HepG2 (cell line): ENCODE results near the gene TAF8. TPM values are rescaled to one million over a fixed set of nuclear protein-coding genes. Genes with fewer than 3 reads are reported as not detected.

ENCODE experiments used
- NFKB2 ChIP-seq: sonication (generic); formaldehyde crosslinking; IDR thresholded peaks from 2 replicates; pipeline ENCODE4 v1.4.0; 2020; ENCODE audit warnings: missing genetic modification reagents, borderline replicate concordance
- NR0B2 ChIP-seq: sonication (generic); formaldehyde crosslinking; IDR thresholded peaks from 2 replicates; pipeline ENCODE4 v1.4.0; 2020; ENCODE audit warnings: mild to moderate bottlenecking, missing genetic modification reagents
- SAP130 ChIP-seq: IDR thresholded peaks from 2 replicates; pipeline ENCODE4 v1.6.1; 2016; ENCODE audit warnings: low read depth
- TBL1XR1 ChIP-seq: fragments of 150-350 bp; IDR thresholded peaks from 2 replicates; pipeline ENCODE4 v1.6.1; 2014; ENCODE audit warnings: borderline replicate concordance, low read length; ENCODE audit not compliant: partially characterized antibody
- TFAP4 ChIP-seq: sonication (generic); IDR thresholded peaks from 2 replicates; pipeline ENCODE4 v1.6.1; 2016; ENCODE audit warnings: low read depth, borderline replicate concordance
- TRIM24 ChIP-seq: sonication (generic); formaldehyde crosslinking; IDR thresholded peaks from 2 replicates; pipeline ENCODE4 v1.8.0; 2022; ENCODE audit warnings: mild to moderate bottlenecking, missing genetic modification reagents
- USF2 ChIP-seq, 2 experiments: sonication (generic) in 1 of 2; formaldehyde crosslinking in 1 of 2; IDR thresholded peaks; 2 replicates each; pipeline versions ENCODE4 v1.5.1 to v1.6.1; 2011 to 2020; ENCODE audit warnings: borderline replicate concordance in 1 of 2, low read depth in 1 of 2, low read length in 1 of 2, mild to moderate bottlenecking in 1 of 2, missing genetic modification reagents in 1 of 2, moderate library complexity in 1 of 2
- ZBTB46 ChIP-seq: sonication (generic); formaldehyde crosslinking; IDR thresholded peaks from 2 replicates; pipeline ENCODE4 v1.4.0; 2020; ENCODE audit warnings: mild to moderate bottlenecking, missing genetic modification reagents, borderline replicate concordance
- ZNF276 ChIP-seq: sonication (generic); formaldehyde crosslinking; IDR thresholded peaks from 2 replicates; pipeline ENCODE4 v1.4.0; 2020; ENCODE audit warnings: mild to moderate bottlenecking, low read depth, missing genetic modification reagents
- ZNF512 ChIP-seq: sonication (generic); formaldehyde crosslinking; IDR thresholded peaks from 2 replicates; pipeline ENCODE4 v1.4.0; 2020; ENCODE audit warnings: mild to moderate bottlenecking, missing genetic modification reagents
- ZNF512B ChIP-seq: sonication (generic); formaldehyde crosslinking; IDR thresholded peaks from 2 replicates; pipeline ENCODE4 v1.5.1; 2020; ENCODE audit warnings: missing genetic modification reagents, mild to moderate bottlenecking, borderline replicate concordance
- ZNF644 ChIP-seq: IDR thresholded peaks from 2 replicates; pipeline ENCODE4 v1.6.1; 2016; ENCODE audit warnings: low read depth
- ZNF773 ChIP-seq: sonication (generic); formaldehyde crosslinking; IDR thresholded peaks from 2 replicates; pipeline ENCODE4 v1.4.0; 2020; ENCODE audit warnings: missing genetic modification reagents, borderline replicate concordance
- polyA plus RNA-seq, 8 experiments: library from polyadenylated mRNA; depleted of rRNA in 3 of 8; stranded (reverse) in 7 of 8; unstranded in 1 of 8; fragments of >200 nt; fragmentation: Illumina TruSeq in 4 of 8; extraction: Trizol in 4 of 8; gene quantifications; 2 replicates each; pipeline versions ENCODE4 v1.2.1 to v1.2.3, GENCODE V29; 2011 to 2016; ENCODE audit warnings: low read depth in 4 of 8, missing spikeins in 1 of 8, mixed read lengths in 1 of 8; ENCODE audit not compliant: insufficient read depth in 1 of 8
- total RNA-seq, 5 experiments: library from RNA; depleted of rRNA; stranded (reverse); fragments of >200 nt; fragmentation: Illumina TruSeq; extraction: Trizol; gene quantifications; 2 replicates each; pipeline ENCODE4 v1.2.3, GENCODE V29; 2016; ENCODE audit warnings: low read depth in 1 of 5

TAF8 gene
- total and polyA plus RNA-seq, 2 of the 13 experiments (the other 11 are each of a cell fraction or from before 2014, with no cell fraction given) = 25.2 to 25.8 TPM

GRCh38 chr6:42050297-42051267, at the start of gene TAF8 (continued):
- TF ChIP-seq USF2 (IDR thresholded peaks at IDR 0.05; ENCODE audit: low read depth, low read length) (no peak), USF2 (CRISPR knock-in tag; IDR thresholded peaks at IDR 0.05; ENCODE audit: borderline replicate concordance) (peak; percentile 84; the same call in 1 of the 2 replicates), ZNF773 (CRISPR knock-in tag) (peak; percentile 54; the same call in 1 of the 2 replicates), NFKB2 (peak; percentile 85; the same call in 1 of the 2 replicates), ZNF512B (CRISPR knock-in tag) (no peak), ZNF512 (0 out of 2 replicates have a peak, but pooled peaks have one; percentile 13), ZBTB46 (CRISPR knock-in tag) (peak; percentile 78; the same call in 1 of the 2 replicates), SAP130 (CRISPR knock-in tag) (peak; percentile 87), TFAP4 (peak; percentile 95), ZNF276 (CRISPR knock-in tag) (peak; percentile 83; the same call in 1 of the 2 replicates), TRIM24 (CRISPR knock-in tag) (no peak), NR0B2 (CRISPR knock-in tag) (0 out of 2 replicates have a peak, but pooled peaks have one; percentile 60), TBL1XR1 (peak; percentile 15), ZNF644 (CRISPR knock-in tag) (0 out of 2 replicates have a peak, but pooled peaks have one; percentile 11)
